Tibial artery (tissue), 4 donors: ENCODE data around the gene SYNJ2.

Experiments
- DNase-seq, 2 donors: peaks; one replicate each; pipeline ENCODE4 v3.0.0-alpha.2; 2019
- H3K27ac ChIP-seq, 2 donors: fragments of 200-600 bp; sonication (generic) in 1 of 2; 1 replicate in 1 of 2; 2 replicates in 1 of 2; pipeline ENCODE4 v1.5.1; 2018 to 2019; ENCODE audit warnings: mild to moderate bottlenecking in 1 of 2
- H3K27me3 ChIP-seq, 2 donors: fragments of 200-600 bp; sonication (generic) in 1 of 2; one replicate each; pipeline versions ENCODE4 v1.5.1 to v1.6.0; 2016 to 2019
- H3K36me3 ChIP-seq, 3 donors: fragments of 200-600 bp; sonication (generic) in 2 of 3; one replicate each; pipeline ENCODE4 v1.5.1; 2016 to 2019; ENCODE audit warnings: mild to moderate bottlenecking in 2 of 3
- H3K4me1 ChIP-seq, 4 donors: fragments of 200-600 bp; sonication (generic) in 2 of 4; 1 replicate in 3 of 4; 2 replicates in 1 of 4; pipeline ENCODE4 v1.5.1; 2016 to 2019
- H3K4me3 ChIP-seq, 2 donors: fragments of 200-600 bp; sonication (generic) in 1 of 2; 1 replicate in 1 of 2; 2 replicates in 1 of 2; pipeline ENCODE4 v1.5.1; 2018 to 2019; ENCODE audit warnings: mild to moderate bottlenecking in 2 of 2
- H3K9me3 ChIP-seq, 3 donors: fragments of 200-600 bp; sonication (generic) in 1 of 3; one replicate each; pipeline ENCODE4 v1.5.1; 2016 to 2019
- CTCF ChIP-seq, 2 experiments: fragments of 200-600 bp in 1 of 2; fragments of 450-650 bp in 1 of 2; IDR thresholded peaks; one replicate each; pipeline ENCODE4 v1.5.1; 2017 to 2019; ENCODE audit warnings: antibody characterized with exemption in 2 of 2, mild to moderate bottlenecking in 1 of 2, moderate library complexity in 1 of 2
- intact Hi-C: fragments of 100-400 bp; cut with DNase I; formaldehyde crosslinking; loops from one replicate; pipeline ENCODE4 v1.15.0; 2023; ENCODE audit warnings: low total_unique reads

Gene SYNJ2

GRCh38 chr6:158051968-158052367 lies 70.3 kb downstream of the SYNJ2 start:
- intact Hi-C loops: no loop called here
- Histone ChIP-seq H3K4me1 (peaks cover 0 to 4% (median 1%) of the 10 kb centered on the region in 4 donors), H3K4me3 (no peak overlapping the region), H3K27ac (no peak overlapping the region), H3K9me3 (no peaks in the 10 kb centered on the region), H3K27me3 (no peaks in the 10 kb centered on the region), H3K36me3 (peaks cover 0 to 35% (median 0%) of the 10 kb centered on the region in 3 donors)
- TF ChIP-seq CTCF (IDR thresholded peaks at IDR 0.05): no peak
- no peak for DNase-seq

- TF ChIP-seq CTCF (IDR thresholded peaks at IDR 0.05): no peak
- peaks cover 0 to 13% (median 0%) of the 10 kb centered on the region in 4 donors for H3K4me1 ChIP-seq
- no peaks in the 10 kb centered on the region for H3K9me3 ChIP-seq
- no peak overlapping the region for H3K27ac ChIP-seq
- DNase-seq: peak in 1 of 2 donors; percentile 13
- H3K4me3 ChIP-seq: no peak overlapping the region
- no peaks in the 10 kb centered on the region for H3K27me3 ChIP-seq
- intact Hi-C loops: no loop called here
- peaks cover 0 to 37% (median 0%) of the 10 kb centered on the region in 3 donors for H3K36me3 ChIP-seq
Observed at GRCh38 chr6:158053377-158054313, 72.0 kb downstream of the SYNJ2 start.

GRCh38 chr6:158056355-158056754 lies 74.7 kb downstream of the SYNJ2 start:
- Histone ChIP-seq H3K4me1 (peaks cover 6 to 40% (median 26%) of the 10 kb centered on the region in 4 donors), H3K27me3 (no peaks in the 10 kb centered on the region), H3K36me3 (peaks cover 0 to 27% (median 0%) of the 10 kb centered on the region in 3 donors), H3K4me3 (no peak overlapping the region), H3K27ac (peak overlapping the region in 1 of 2 donors; percentile 96), H3K9me3 (no peaks in the 10 kb centered on the region)
- DNase-seq: no peak
- TF ChIP-seq CTCF (IDR thresholded peaks at IDR 0.05): no peak
- intact Hi-C loops: no loop called here

- no peaks in the 10 kb centered on the region for H3K9me3 ChIP-seq
- no peaks in the 10 kb centered on the region for H3K27me3 ChIP-seq
- peak overlapping the region; percentile 86 to 96 for H3K27ac ChIP-seq
- peaks cover 6 to 44% (median 27%) of the 10 kb centered on the region in 4 donors for H3K4me1 ChIP-seq
- no peak overlapping the region for H3K4me3 ChIP-seq
- no peak for TF ChIP-seq CTCF (IDR thresholded peaks at IDR 0.05)
- peak in 1 of 2 donors; percentile 16 for DNase-seq
- intact Hi-C loops: no loop called here
- peaks cover 0 to 27% (median 0%) of the 10 kb centered on the region in 3 donors for H3K36me3 ChIP-seq
Observed at GRCh38 chr6:158056804-158057203, 75.1 kb downstream of the SYNJ2 start.

- Histone ChIP-seq H3K4me1 (peaks cover 6 to 48% (median 27%) of the 10 kb centered on the region in 4 donors), H3K9me3 (no peaks in the 10 kb centered on the region), H3K4me3 (no peak overlapping the region), H3K27ac (peak overlapping the region; percentile 86 to 96), H3K27me3 (no peaks in the 10 kb centered on the region), H3K36me3 (peaks cover 0 to 27% (median 0%) of the 10 kb centered on the region in 3 donors)
- intact Hi-C loops: no loop called here
- no peak for TF ChIP-seq CTCF (IDR thresholded peaks at IDR 0.05)
- DNase-seq: peak in 1 of 2 donors; percentile 38
Observed at GRCh38 chr6:158057213-158057987, 75.7 kb downstream of the SYNJ2 start.
